Measurements from ENCODE around the gene ZNF394. TPM values are rescaled to one million over a fixed set of nuclear protein-coding genes. Genes with fewer than 3 reads are reported as not detected.
A peak's percentile ranks its signal among the peaks of the same experiment; 100 is the strongest.
"Not testable (repeated sequence)": the region's sequence is repeated elsewhere in the genome, so short reads cannot be mapped to it uniquely, and the experiment has no call there.

Gene ZNF394
- polyA plus RNA-seq, 1 of the 3 experiments (the other 2 are of a cell fraction), result 19.8 TPM

DNA sequence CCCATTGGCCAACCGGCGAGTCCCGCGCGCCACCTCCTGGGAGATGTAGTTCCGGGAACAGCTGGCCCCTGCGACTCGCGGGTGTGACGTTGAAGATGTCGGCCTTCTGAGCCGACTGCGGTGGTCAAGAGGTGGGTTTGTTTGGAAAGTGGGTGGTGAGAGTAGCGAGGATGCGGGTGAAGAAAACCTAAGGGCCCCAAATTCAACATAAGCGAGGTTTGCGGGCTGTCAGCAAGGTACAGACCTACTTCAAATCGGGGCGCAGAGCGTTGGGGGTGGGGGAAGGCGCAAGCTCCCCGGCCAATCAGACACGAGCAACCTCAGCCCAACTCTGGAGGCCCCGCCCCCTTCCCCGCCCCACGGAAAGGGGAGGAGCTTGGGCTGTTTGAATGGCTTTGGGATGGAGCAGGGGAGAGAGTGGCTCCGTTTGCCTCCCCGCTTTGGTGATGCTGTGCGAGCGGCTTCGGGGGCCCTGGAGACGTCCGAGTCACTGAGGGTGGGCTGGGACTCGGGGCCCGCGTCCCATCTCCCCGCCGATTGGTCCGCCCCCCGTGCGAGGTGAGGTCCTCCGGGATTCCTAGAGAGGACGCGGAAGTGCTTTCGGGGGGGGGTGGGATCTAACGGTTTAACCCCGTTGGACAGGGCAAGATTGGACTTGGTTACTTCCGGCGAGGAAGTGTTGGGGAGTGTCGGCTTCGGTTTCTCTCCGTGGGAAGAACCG, 4.7 kb upstream of the ZNF394 start, which contains the start of gene ZKSCAN5 (continued):
- TF ChIP-seq, protein P1, sequence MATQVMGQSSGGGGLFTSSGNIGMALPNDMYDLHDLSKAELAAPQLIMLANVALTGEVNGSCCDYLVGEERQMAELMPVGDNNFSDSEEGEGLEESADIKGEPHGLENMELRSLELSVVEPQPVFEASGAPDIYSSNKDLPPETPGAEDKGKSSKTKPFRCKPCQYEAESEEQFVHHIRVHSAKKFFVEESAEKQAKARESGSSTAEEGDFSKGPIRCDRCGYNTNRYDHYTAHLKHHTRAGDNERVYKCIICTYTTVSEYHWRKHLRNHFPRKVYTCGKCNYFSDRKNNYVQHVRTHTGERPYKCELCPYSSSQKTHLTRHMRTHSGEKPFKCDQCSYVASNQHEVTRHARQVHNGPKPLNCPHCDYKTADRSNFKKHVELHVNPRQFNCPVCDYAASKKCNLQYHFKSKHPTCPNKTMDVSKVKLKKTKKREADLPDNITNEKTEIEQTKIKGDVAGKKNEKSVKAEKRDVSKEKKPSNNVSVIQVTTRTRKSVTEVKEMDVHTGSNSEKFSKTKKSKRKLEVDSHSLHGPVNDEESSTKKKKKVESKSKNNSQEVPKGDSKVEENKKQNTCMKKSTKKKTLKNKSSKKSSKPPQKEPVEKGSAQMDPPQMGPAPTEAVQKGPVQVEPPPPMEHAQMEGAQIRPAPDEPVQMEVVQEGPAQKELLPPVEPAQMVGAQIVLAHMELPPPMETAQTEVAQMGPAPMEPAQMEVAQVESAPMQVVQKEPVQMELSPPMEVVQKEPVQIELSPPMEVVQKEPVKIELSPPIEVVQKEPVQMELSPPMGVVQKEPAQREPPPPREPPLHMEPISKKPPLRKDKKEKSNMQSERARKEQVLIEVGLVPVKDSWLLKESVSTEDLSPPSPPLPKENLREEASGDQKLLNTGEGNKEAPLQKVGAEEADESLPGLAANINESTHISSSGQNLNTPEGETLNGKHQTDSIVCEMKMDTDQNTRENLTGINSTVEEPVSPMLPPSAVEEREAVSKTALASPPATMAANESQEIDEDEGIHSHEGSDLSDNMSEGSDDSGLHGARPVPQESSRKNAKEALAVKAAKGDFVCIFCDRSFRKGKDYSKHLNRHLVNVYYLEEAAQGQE (IDR thresholded peaks at IDR 0.05; ENCODE audit: low read depth, low read length), result no peak
- TF ChIP-seq MXI1 (IDR thresholded peaks at IDR 0.05; ENCODE audit: low read depth, low read length) (peak; percentile 60), RCOR1 (IDR thresholded peaks at IDR 0.05; ENCODE audit: low read length) (no peak), NFIC (IDR thresholded peaks at IDR 0.05; ENCODE audit: borderline replicate concordance) (no peak; the same call in 1 of the 2 replicates), CHD2 (IDR thresholded peaks at IDR 0.05; ENCODE audit: low read length, partially characterized antibody) (peak; percentile 97), GABPA (IDR thresholded peaks at IDR 0.05; ENCODE audit: low read depth) (peak; percentile 95), ZBTB33 (IDR thresholded peaks at IDR 0.05; ENCODE audit: borderline replicate concordance, low read depth) (peak; percentile 92), EP300 (IDR thresholded peaks at IDR 0.05; ENCODE audit: borderline replicate concordance in 1 of 2, low read depth in 1 of 2, low read length in 1 of 2) (no peak), JUND (IDR thresholded peaks at IDR 0.05) (no peak), RFX5 (IDR thresholded peaks at IDR 0.05; ENCODE audit: low read length) (no peak; the same call in 1 of the 2 replicates), POLR2AphosphoS5 (IDR thresholded peaks at IDR 0.05; ENCODE audit: low read depth, low read length) (peak; percentile 96)
- TF ChIP-seq, protein P2, sequence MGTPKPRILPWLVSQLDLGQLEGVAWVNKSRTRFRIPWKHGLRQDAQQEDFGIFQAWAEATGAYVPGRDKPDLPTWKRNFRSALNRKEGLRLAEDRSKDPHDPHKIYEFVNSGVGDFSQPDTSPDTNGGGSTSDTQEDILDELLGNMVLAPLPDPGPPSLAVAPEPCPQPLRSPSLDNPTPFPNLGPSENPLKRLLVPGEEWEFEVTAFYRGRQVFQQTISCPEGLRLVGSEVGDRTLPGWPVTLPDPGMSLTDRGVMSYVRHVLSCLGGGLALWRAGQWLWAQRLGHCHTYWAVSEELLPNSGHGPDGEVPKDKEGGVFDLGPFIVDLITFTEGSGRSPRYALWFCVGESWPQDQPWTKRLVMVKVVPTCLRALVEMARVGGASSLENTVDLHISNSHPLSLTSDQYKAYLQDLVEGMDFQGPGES (IDR thresholded peaks at IDR 0.05; ENCODE audit: low read depth, low read length), result no peak

- Histone ChIP-seq H3K4me3 (ENCODE audit: low read depth in 2 of 2, low read length in 1 of 2) (peak overlapping the region; percentile 62 to 98), H3K27ac (ENCODE audit: low read depth in 2 of 2, low read length in 1 of 2) (peak overlapping the region; percentile 19 to 91; a peak in 3 of 4 replicates), H3K36me3 (replicated peaks in 1 of 2; ENCODE audit: control insufficient read depth in 1 of 2, insufficient read depth in 2 of 2, low read length in 1 of 2) (peaks cover 0 to 11% of the 10 kb centered on the region in 2 experiments), H3K4me2 (peak overlapping the region; percentile 98), H2AFZ (ENCODE audit: low read depth) (peak overlapping the region; percentile 84), H3K9me2 (no peaks in the 10 kb centered on the region), H3K79me2 (ENCODE audit: insufficient read depth) (peaks cover 64% of the 10 kb centered on the region), H3K27me3 (ENCODE audit: insufficient read depth) (no peaks in the 10 kb centered on the region), H3K4me1 (ENCODE audit: control insufficient read depth in 1 of 2, insufficient read depth in 2 of 2, low read depth in 1 of 2, low read length in 1 of 2) (peaks cover 4 to 10% of the 10 kb centered on the region in 2 experiments; a peak in 2 of 4 replicates), H3F3A (replicated peaks; ENCODE audit: insufficient read depth) (peaks cover 12% of the 10 kb centered on the region), H3K9ac (peak overlapping the region; percentile 87), H4K20me1 (ENCODE audit: insufficient read depth) (no peaks in the 10 kb centered on the region; the same call in 1 of the 2 replicates), H3K9me3 (no peaks in the 10 kb centered on the region)
- POLR2A ChIA-PET, result interaction anchor here (0.9 to 2.7 kb wide), 11 partner anchors 11 to 117 kb away, joined by 3 to 14 read pairs (median 6); partner anchors contain the start of genes BUD31, CPSF4, FAM200A and PDAP1
- peak; percentile 96 for DNase-seq
- CTCF ChIA-PET, result interaction anchor here (0.9 to 1.4 kb wide), 2 partner anchors 76 to 112 kb away, joined by 3 to 4 read pairs; partner anchors contain the start of gene ZSCAN25
- no peak for TF ChIP-seq FOXJ3 (CRISPR knock-in tag; IDR thresholded peaks at IDR 0.05)
- no peak; the same call in 1 of the 2 replicates for TF ChIP-seq NRF1 (IDR thresholded peaks at IDR 0.05; ENCODE audit: low read depth, low read length)
- 0 out of 2 replicates have a peak, but pooled peaks have one; percentile 38 for TF ChIP-seq NFIC (IDR thresholded peaks at IDR 0.05; ENCODE audit: borderline replicate concordance)
- TF ChIP-seq GABPA (IDR thresholded peaks at IDR 0.05; ENCODE audit: low read depth), result 0 out of 2 replicates have a peak, but pooled peaks have one; percentile 13
- TF ChIP-seq RFX5 (IDR thresholded peaks at IDR 0.05; ENCODE audit: low read length), result peak; percentile 40; the same call in 1 of the 2 replicates
- WGBS (ENCODE audit: low lambda C conversion rate), result 5% methylated on average over 17 of the region's 19 CpGs
Observed at GRCh38 chr7:99504281-99504602, 4.2 kb upstream of the ZNF394 start.

GRCh38 chr7:99501236-99501635, 1.2 kb upstream of the ZNF394 start:
- H2AFZ ChIP-seq (ENCODE audit: low read depth); H3K9me2 ChIP-seq; H3K27me3 ChIP-seq (ENCODE audit: insufficient read depth); H3K9ac ChIP-seq; H3K9me3 ChIP-seq; H3K27ac ChIP-seq (ENCODE audit: low read depth in 2 of 2, low read length in 1 of 2); DNase-seq: not testable (repeated sequence)
- Histone ChIP-seq H3K4me1 (ENCODE audit: control insufficient read depth in 1 of 2, insufficient read depth in 2 of 2, low read depth in 1 of 2, low read length in 1 of 2) (peaks cover 10 to 14% of the 10 kb centered on the region in 2 experiments; a peak in 3 of 4 replicates), H3F3A (replicated peaks; ENCODE audit: insufficient read depth) (peaks cover 13% of the 10 kb centered on the region), H3K36me3 (replicated peaks in 1 of 2; ENCODE audit: control insufficient read depth in 1 of 2, insufficient read depth in 2 of 2, low read length in 1 of 2) (peaks cover 3 to 15% of the 10 kb centered on the region in 2 experiments), H3K79me2 (ENCODE audit: insufficient read depth) (peaks cover 63% of the 10 kb centered on the region), H4K20me1 (ENCODE audit: insufficient read depth) (peaks cover 18% of the 10 kb centered on the region), H3K4me3 (ENCODE audit: low read depth in 2 of 2, low read length in 1 of 2) (peak overlapping the region in 1 of 2 experiments; percentile 80; a peak in 2 of 4 replicates), H3K4me2 (peak overlapping the region; percentile 91)
- POLR2A ChIA-PET, result interaction anchor here (0.6 to 1.2 kb wide), 3 partner anchors 30 to 79 kb away, joined by 3 to 5 read pairs (median 3); partner anchors contain the start of gene FAM200A
- WGBS (ENCODE audit: low lambda C conversion rate), result 95% methylated on average over 12 of the region's 12 CpGs
- CTCF ChIA-PET, result interaction anchor here (1.1 to 1.4 kb wide), 2 partner anchors 44 to 115 kb away, joined by 3 to 4 read pairs; no protein-coding TSS in a partner anchor
